ENCODE measurements around the gene ZDHHC14. TPM values are rescaled to one million over a fixed set of nuclear protein-coding genes. Genes with fewer than 3 reads are reported as not detected.
"Not testable (repeated sequence)": the region's sequence is repeated elsewhere in the genome, so short reads cannot be mapped to it uniquely, and the experiment has no call there.

The ZDHHC14 gene
- total RNA-seq, 3 donors from 2014 or later: 9.1 to 10.5 (median 10.0) TPM

- H3K36me3 ChIP-seq (ENCODE audit: low read depth): no peaks in the 10 kb centered on the region
- H3K4me3 ChIP-seq: no peak overlapping the region
- peaks cover 6% of the 10 kb centered on the region for H3K4me1 ChIP-seq (ENCODE audit: low read depth)
- intact Hi-C loops (cut with DNase I, micrococcal nuclease): no loop called here
- DNase-seq: no peak
- H3K9me3 ChIP-seq: peaks cover 7% of the 10 kb centered on the region
- no peak for TF ChIP-seq CTCF (IDR thresholded peaks at IDR 0.05)
- ATAC-seq: no peak
Measured at GRCh38 chr6:157386454-157386853, 5.5 kb downstream of the ZDHHC14 start.

- ATAC-seq (no peak), DNase-seq (no peak)
- H3K9me3 ChIP-seq: peaks cover 7% of the 10 kb centered on the region
- no peak for TF ChIP-seq CTCF (IDR thresholded peaks at IDR 0.05)
- intact Hi-C loops (cut with DNase I, micrococcal nuclease): no loop called here
- H3K36me3 ChIP-seq (ENCODE audit: low read depth): no peaks in the 10 kb centered on the region
- H3K4me3 ChIP-seq: no peak overlapping the region
- peaks cover 7% of the 10 kb centered on the region for H3K4me1 ChIP-seq (ENCODE audit: low read depth)
Measured at GRCh38 chr6:157388924-157389323, 7.9 kb downstream of the ZDHHC14 start.

GRCh38 chr6:157390273-157391060, 9.5 kb downstream of the ZDHHC14 start:
- Histone ChIP-seq H3K4me3 (no peak overlapping the region), H3K36me3 (ENCODE audit: low read depth) (no peaks in the 10 kb centered on the region), H3K9me3 (peaks cover 7% of the 10 kb centered on the region), H3K4me1 (ENCODE audit: low read depth) (peaks cover 7% of the 10 kb centered on the region)
- intact Hi-C loops (cut with DNase I, micrococcal nuclease): no loop called here
- ATAC-seq (no peak), DNase-seq (no peak)
- no peak for TF ChIP-seq CTCF (IDR thresholded peaks at IDR 0.05)

GRCh38 chr6:157392927-157393668, 12.1 kb downstream of the ZDHHC14 start:
- no peak overlapping the region for H3K4me3 ChIP-seq
- peak; percentile 64 to 67 (median 66) for DNase-seq
- peak; percentile 98 for ATAC-seq
- intact Hi-C loops (cut with DNase I, micrococcal nuclease): no loop called here
- peaks cover 7% of the 10 kb centered on the region for H3K4me1 ChIP-seq (ENCODE audit: low read depth)
- H3K9me3 ChIP-seq: peaks cover 7% of the 10 kb centered on the region
- no peak for TF ChIP-seq CTCF (IDR thresholded peaks at IDR 0.05)
- H3K36me3 ChIP-seq (ENCODE audit: low read depth): no peaks in the 10 kb centered on the region

GRCh38 chr6:157393669-157394327, 12.8 kb downstream of the ZDHHC14 start:
- TF ChIP-seq CTCF (IDR thresholded peaks at IDR 0.05): no peak
- Histone ChIP-seq H3K36me3 (ENCODE audit: low read depth) (no peaks in the 10 kb centered on the region), H3K4me3 (no peak overlapping the region), H3K9me3 (peaks cover 7% of the 10 kb centered on the region), H3K4me1 (ENCODE audit: low read depth) (peaks cover 7% of the 10 kb centered on the region)
- DNase-seq (peak in 1 of 3 donors; percentile 24), ATAC-seq (peak; percentile 42)
- intact Hi-C loops (cut with DNase I, micrococcal nuclease): no loop called here

GRCh38 chr6:157395199-157395598, 14.2 kb downstream of the ZDHHC14 start:
- intact Hi-C loops (cut with DNase I, micrococcal nuclease); ATAC-seq; H3K4me1 ChIP-seq (ENCODE audit: low read depth); H3K36me3 ChIP-seq (ENCODE audit: low read depth); H3K9me3 ChIP-seq; DNase-seq; H3K4me3 ChIP-seq: not testable (repeated sequence)
